HG03520 (cell line): Measurements from ENCODE around the gene EPYC.
A peak's percentile ranks its signal among the peaks of the same experiment; 100 is the strongest.

ENCODE experiments used
- ATAC-seq: cut with Tn5 transposase; IDR thresholded peaks from one replicate; pipeline ENCODE4 v1.9.1; 2021; ENCODE audit warnings: mild to moderate bottlenecking, moderate library complexity; ENCODE audit not compliant: unreplicated experiment

EPYC gene, protein sequence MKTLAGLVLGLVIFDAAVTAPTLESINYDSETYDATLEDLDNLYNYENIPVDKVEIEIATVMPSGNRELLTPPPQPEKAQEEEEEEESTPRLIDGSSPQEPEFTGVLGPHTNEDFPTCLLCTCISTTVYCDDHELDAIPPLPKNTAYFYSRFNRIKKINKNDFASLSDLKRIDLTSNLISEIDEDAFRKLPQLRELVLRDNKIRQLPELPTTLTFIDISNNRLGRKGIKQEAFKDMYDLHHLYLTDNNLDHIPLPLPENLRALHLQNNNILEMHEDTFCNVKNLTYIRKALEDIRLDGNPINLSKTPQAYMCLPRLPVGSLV

DNA sequence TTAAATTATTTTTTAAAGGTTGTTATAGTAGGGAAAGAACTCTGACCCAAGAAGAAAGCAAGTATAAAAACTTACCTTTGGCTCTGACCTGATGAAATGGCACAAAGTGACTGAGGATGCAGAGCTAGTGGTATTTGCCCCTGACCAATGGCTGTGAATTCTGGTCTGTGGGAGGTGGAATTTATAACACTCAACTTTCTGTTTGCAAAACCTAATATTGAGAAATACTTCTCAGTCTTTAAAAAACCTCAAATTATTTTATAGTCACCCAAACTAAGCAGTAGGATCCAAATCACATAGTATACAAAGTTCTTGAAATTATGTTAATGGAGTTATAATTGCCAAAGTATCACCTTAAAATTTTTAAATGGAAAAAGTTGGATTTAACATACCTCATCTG lies at the start of gene EPYC:
TSS of gene EPYC (minus strand) at position 101 of the 400 bp plus-strand sequence. CDS start 2,407 bp downstream, outside the sequence.
- no peak for ATAC-seq

DNA sequence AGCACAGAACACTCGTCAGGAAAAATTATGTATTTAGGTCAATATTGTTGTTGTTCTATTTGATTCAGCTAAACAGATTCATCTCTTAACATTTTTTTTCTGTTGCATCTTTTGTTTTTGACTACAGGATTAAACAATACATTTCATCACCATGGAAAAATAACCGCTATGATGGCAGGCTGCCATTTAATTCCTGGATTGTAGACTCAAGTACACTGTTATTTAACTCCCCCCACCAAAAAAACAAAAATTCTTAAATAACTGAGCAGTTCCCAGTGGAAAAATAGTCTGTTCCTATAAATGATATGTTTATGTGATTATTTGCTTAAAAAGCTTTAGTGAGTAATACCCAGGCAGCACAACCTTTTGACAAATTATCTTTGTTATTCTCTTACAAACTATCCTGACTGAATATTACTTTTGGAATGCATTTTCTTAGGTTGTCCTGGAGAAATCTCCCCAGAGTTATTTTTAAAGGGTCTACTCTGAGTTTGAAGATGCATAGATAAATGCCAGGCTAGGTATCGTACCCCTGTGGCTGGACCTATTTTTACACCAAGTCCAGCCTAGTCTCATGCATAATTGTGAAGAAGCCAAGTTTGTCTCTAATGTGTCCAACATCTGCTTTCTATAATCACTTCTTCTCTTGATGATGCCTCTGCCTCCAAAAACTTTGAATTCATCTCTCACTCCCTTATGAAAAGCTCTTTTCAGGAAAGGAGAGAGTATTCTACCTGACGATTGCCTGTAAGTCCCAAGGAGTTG lies 49.4 kb upstream of the EPYC start:
- ATAC-seq, result no peak

DNA sequence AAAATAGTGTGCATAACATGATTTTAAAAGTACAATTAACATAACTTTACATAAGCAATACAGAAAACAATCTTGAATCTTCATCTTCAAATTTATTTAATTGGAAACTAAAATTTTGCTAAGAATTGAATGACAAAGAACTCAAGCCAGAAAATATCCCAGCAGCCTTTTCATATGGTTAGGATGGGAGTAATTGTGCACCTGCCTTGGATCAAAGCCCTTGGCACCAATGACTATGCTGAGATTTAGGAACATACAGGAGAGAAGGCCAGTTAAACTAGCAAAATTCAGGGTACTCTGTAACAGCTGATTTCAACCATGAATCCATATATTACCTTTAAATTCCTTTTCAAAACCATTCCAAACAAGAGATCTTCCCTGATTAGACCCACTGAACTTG lies 47.3 kb upstream of the EPYC start:
- no peak for ATAC-seq

DNA sequence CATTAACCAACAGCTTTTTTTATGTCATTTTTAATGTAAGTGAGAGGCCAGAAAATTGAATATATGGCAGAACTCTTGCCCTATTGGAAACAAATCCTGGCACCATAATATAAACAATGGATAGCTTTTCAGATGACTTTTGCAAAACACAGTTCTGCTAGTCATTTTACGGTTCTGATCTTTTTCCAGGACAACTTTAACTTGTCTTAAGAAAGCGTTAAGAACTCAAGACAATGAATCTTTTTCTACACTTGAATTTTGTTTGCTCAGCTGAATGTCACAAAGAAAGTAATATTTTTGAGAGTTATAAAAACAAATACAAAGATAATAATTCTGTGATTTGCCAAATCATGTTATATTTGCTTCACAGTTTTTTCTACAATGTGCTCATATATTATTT lies 39.8 kb upstream of the EPYC start:
- ATAC-seq, result no peak

DNA sequence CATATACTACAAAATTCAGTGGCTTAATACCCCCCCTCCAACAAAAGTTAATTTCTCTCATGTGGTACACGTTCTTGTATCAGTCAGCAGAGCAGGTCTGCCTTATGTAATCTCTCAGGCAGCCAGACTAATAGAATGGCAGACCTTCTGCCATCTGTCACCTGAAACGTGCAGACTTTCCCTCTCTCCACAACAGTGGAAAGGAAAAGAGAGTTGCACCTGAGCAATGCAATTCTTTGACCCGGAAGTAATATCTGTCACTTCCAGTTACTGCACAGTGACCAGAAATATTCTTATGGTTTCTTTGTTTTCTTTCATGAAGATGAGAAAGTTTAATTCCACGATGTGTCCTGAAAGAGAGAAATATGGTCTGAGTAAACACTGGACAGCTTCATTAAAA lies 38.6 kb upstream of the EPYC start:
- ATAC-seq, result no peak

DNA sequence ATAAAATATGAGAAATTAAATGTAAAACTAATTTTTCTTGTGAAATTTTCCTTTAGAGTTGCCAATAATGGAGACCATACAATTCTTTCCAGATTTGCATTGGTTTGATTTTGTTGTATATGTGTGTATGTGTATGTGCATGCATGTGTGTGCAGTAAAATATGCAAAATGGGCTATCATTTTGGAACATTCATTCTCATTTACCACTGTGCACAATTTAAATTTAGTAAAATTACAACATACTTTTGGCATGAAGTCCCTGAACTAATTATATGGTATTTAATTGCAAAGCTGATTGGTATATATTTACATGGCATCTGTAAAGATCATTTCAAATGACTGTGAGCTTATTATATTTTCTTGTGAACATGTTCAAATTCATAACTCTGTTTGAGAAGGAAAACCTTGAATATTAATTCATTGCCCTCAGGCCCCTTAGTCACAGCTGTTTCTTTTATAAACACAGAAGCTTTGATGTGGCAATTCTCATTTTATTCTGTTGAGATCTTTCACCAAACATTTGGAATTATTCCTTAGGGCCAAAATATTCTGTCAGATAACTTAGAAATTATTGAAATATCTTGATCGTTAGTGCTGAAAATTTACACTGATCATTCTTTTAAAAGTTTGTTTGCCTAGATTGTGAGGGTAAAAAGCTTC lies 35.5 kb upstream of the EPYC start:
- no peak for ATAC-seq

DNA sequence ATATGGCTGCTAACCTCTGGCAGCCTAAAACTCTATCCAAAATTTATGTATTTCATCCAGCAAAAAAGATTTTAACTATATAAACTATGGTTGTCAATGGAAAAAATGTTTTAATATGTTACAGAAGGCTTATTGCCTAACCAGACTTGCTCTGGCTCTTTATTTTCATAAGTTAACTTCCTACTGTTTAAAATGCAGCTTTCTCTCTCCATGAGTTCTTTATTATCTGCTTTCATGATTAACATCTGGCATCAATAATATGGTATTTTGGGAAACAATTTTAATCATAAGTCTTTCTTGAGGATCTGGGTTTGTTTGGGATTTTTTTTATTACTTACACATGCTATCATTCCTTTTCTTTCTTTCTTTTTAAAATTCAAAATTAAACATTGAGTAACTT lies 32.5 kb upstream of the EPYC start:
- no peak for ATAC-seq

DNA sequence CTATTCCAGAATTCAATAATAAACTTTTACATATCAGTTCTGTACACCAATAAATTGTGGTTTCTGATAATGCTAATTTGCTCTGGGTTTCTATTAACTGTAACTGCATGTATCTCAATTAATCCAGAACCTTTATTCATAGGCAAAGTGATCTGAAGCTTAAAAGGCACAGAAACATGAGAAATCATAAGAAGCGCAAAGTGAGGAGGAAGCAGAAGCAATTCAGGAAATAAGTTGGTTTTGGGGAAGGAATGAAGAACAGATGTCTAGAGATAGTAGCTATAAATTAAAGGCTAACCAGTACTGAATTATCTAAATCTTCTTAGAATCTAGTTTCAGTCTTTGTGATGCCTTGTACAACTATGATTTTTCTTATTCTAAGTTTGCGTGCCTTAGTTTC lies 28.5 kb upstream of the EPYC start:
- no peak for ATAC-seq

DNA sequence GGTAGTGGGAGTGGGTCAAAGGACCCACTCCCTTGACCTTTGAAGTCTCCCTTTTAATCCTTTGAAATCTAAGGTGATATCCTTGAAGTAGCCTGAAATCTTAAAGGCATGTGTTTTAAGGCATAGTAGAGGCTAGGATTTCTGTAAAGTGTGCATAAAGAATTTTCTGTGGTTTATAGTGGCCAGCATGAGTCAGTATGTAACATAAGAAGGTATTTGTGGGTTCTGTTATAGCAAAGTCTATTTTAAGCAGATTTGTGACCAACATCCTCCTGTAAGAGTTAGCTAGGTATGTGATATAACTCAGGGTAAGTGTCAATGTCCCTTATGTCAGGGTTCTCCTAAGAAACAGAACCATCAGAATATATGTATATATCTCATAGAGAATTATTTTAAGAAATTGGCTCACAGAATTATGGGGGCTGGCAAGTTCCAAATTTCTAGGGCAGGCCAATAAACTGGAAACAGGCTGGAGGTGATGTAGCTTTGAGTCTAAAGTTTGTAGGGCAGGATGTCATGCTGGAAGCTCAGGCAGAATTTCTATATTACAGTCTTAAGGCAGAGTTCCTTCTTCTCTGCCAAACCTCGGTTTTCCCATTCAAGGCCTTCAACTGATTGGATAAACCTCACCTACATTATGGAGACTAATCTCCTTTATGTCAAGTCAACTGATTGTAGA lies 18.7 kb upstream of the EPYC start:
- ATAC-seq, result peak; percentile 93

DNA sequence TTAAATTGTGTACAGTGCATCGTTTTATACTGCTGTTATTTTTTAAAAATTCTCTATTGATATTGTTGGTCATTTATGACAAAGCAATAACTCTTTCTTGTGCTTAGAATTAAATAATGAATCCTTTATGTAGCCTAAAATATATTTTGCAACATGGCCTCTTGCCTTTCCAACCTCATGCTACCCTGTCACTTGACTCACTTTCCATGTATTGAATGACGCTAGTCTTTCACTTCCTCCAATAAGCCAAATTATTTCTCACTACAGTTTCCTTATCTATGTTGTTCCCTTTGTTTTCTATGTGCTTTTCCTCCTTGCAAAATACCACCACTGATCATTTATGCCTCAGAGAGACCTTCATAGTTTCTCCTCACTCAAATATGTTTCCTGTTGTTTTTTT lies 16.3 kb upstream of the EPYC start:
- no peak for ATAC-seq

DNA sequence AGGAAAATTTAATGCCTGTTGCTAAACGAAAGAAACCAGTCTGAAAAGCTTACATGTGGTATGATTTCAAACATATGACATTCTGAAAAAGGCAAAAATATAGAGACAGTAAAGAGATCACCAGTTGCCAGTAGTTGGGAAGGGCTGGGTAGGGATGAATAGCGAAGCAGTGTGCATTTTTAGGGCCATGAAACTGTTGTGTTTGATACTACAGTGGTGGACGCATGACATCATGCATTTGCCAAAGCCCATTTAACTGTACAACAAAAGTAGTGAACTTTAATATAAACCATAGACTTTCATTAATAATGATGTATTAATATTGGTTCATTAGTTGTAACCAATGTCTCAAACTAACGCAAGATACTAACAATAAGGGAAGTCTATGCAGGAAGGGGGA lies 14.7 kb upstream of the EPYC start:
- ATAC-seq, result no peak

DNA sequence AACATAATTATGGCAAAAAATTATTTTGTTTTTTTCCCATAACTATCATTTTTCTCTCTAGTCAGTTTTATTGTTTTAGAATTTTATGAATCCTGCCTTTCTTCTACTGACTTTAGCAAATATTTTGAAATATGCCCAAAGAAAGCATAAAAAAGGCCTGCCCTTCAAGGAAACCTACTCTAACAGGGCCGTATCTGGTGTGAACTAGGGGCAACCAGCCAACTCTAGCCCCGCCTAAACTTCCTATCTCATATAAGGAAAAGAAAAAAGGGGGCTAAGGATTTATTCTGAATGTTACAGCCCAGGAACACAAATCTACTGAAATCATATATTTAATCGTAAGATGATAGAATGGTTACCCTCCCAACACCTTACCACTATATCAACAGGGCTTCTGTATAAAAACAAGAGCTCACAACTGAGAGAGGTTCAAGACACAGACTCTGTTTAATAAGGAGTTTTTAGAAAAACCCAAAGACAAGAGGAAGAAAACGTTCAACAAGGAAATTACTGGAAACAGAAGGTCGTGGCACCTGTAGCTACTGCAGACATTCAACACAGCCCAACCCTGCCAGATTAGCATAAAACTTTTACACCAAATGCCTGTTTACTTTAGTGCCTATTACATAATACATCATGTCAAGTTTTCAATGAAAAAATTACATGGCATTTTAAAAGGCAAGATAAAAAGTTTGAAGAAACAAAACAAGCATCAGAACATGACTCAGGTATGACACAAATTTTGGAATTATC lies 12.9 kb upstream of the EPYC start:
- no peak for ATAC-seq

DNA sequence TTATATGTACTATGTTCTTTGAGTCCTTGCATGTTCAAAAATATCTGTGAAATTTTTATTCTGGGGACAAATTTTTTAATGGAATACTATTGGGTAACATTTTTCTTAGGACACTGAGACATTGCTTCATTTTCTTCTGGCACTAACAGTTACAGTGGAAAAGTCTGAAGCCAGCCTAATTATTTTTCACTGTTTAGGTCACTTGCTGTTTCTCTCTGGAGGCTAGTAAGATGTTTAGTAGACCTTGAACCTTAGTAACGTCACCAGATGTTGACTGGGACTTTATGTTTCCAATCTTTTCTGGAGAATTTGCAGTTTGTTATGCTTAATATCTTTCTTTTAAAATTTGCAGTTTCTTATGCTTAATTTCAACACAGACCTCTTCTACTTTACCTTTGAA lies 12.3 kb upstream of the EPYC start:
- ATAC-seq, result no peak

DNA sequence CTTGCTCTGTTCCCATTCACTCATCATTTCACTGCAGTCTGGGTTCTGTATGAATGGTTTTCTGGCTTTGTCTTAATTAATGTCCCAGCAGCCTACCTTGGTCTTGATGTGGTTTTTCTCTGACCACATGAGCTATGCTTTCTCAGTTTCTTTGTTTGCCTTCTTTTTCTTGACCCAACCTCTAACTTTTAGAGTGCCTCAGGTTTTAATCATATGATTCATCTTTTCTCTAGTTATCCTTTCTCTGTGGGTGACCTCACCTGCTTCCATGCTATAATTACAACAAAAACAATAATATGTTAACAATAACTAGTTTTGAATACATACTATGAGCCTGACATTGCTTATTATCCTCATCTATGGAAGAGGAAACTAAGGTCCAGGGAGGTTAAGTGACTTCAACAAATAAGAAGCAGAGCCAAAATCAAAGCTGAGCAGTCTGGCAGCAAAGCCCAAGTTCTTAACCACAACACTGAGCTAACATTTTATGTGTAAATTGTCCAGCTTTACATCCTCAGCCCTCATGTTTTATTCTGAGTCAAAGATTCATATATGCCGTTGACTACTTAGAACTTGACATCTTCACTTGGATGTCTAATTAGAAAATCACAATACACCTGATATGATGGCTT lies 4.7 kb upstream of the EPYC start:
- ATAC-seq, result peak; percentile 84

DNA sequence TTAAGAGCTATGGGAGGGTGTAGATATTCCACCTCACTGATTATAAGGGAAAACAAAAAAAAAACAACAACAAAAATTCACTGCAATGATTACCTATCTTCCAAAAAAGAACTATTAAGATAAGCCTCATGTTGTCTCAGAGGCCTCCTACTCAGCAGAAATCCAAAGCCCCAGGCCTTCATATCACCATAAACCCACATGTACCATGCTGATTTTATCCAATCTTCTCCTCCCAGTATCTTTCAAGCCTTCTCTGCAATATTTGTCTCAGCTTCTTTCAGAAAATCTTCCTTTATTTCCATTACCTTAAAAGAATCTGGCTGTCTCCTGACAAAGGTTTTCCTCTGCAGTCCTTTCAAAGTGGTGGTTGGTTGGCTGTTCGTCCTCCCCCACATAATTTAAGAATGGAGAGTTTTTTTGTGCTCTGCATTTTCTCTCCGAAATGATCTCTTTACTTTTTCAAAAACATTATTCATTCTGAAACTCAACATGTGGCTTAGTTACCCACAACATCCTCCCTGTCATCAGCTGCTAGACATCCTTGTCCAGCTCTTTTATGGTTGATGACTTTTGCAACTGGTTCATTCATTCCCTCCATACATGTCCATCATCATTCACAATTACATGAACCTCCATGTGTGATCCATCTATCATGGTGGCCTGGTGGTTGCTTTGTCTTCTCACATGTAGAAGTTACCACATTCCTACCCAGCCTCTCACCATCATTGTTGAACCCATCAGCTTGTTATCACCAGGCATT lies 2.9 kb upstream of the EPYC start:
- ATAC-seq, result peak; percentile 73

DNA sequence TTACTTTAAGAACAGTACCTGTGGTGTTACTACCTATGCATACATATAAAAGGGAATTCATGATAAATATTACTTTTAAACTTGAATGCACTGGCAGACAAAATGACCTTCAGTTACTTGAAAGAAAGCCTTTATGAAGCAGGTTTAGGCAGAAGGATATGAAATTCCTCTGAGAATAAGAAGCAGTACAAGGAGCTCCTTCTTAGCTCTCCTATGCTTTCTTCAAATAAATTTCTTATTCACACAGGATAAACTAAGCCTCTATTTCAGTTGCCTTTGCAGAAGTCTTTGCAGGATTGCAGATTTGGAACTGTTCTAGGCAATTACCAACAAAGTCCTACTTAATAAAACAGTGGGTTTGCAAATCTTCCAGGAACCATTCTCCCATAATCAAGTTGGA lies 1.0 kb downstream of the EPYC start:
- ATAC-seq, result no peak

DNA sequence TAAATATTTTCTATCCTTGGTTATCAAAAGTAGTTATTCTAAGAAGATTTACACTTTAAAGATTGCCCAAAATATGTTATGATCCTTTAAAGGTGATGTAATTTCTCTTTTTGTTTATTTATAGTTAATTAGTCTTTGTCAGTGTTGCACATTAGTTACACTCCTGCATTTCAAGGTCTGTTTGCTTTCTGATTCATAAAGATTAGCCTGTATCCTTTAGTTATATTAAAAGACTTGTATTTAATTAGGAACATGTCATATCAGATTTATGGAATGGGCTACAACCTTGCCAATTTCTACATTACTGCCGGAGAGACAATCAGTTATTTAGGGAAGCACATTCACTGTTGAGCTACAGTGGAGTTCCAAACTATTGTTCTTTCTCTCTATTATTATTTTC lies 3.5 kb downstream of the EPYC start:
- ATAC-seq, result no peak

DNA sequence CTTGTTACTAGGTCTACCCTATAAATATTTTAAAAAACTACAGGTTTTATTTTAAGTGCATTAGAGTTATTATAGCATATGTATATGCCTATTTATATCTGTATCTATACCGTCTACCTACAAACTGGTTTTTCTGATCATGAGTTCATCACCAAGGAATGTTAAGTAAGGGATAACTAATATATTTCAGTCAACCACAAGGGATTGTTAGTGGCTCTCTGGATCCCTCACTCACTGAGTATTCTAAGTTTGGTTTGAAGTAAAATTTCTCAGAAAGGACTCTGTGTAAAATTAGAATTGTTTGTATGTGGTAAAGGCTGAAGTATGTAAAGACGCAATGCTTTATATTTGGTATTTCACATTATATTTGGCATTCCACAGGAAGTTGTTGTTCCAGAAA lies 4.8 kb downstream of the EPYC start:
- no peak for ATAC-seq

DNA sequence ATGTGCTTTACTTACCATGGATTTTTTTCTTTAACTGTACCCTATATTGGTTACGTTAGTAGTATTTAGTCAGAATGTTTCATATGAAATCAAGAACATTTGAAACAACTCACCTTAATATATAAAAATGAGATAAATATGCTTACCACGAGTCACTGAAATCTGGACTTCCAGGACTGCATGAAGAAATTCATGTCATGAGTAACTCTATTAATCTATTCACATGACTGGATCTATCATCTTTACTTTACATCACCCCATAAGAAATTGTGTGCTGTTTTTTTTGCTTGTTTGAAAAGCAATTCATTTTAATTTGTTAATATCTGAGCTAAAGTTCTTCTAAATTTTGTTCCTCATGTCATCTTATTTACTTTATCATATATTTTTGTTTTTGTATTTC lies 5.2 kb downstream of the EPYC start:
- ATAC-seq, result no peak

DNA sequence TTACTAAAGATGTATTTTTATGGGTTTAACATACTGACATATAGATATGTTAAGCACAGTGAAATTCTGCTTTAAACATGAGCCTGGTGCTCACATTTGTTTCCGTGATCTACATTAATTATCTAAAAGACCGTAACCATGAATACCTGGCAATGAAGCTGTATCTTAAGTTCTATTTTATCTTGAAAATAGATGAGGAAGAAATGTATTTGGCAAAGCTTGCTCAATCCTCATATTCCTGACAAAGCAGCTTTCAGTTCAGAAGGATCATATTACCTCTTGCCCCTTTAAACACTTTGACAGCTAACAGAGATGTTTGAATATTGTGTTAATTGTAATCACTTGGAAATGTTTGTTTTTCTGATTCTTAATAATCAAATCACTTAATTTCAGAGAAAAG lies 9.8 kb downstream of the EPYC start:
- no peak for ATAC-seq
